Head of caudate nucleus (tissue), 42 donors: ENCODE measurements around the gene POLG.
A peak's percentile ranks its signal among the peaks of the same experiment; 100 is the strongest.

ENCODE experiments used
- DNase-seq, 42 donors: peaks; one replicate each; pipeline versions ENCODE4 v3.0.0 to v3.0.0-alpha.2; 2020 to 2021; ENCODE audit warnings: mixed read lengths in 7 of 42
- intact Hi-C: fragments of 100-400 bp; cut with DNase I; formaldehyde crosslinking; loops from one replicate; pipeline ENCODE4 v1.15.0; 2022

POLG gene

DNA sequence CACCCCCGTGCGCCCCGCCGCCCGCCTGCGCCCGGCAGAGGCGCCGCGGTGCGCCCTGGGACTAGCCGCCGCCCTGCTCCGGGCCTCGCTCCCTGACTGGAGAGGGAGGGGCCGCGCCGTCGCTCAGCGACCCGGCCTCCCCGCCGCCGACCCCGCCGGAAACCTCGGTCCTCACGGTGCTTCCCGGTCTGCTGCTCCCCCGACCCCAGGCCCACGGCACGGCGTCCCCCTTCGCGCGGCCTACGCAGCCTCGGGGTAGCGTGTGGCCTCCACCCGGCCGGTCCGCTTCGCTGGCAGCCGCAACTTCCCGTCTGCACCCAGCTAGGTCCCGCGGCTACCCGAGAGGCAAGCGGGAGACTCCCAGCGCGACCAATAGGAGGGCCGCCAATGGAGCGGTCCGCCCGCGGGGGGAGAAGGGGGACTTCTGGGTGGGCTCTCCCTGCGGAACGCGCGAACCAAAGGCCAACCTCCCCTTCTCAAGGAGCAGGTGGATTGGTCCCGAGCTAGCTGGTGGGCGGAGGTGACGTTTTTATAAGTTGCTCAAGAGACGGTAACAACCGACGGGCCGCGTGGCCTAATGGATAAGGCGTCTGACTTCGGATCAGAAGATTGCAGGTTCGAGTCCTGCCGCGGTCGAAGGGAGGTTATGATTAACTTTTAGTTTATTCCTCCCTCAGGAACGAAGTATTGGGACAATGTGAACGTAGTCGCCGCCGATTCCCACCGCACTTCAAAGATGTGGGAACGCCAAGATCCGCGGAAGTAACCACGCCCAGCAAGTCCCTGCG, at the start of gene POLG:
POLG (minus strand) TSS at position 315 of the 788 bp plus-strand sequence. CDS start 1,070 bp downstream, outside the sequence.
- intact Hi-C loops = loop anchor here (10.0 kb wide), 1 partner anchor 130 kb away; no protein-coding TSS in a partner anchor
- peak; percentile 96 to 100 (median 99) for DNase-seq

DNA sequence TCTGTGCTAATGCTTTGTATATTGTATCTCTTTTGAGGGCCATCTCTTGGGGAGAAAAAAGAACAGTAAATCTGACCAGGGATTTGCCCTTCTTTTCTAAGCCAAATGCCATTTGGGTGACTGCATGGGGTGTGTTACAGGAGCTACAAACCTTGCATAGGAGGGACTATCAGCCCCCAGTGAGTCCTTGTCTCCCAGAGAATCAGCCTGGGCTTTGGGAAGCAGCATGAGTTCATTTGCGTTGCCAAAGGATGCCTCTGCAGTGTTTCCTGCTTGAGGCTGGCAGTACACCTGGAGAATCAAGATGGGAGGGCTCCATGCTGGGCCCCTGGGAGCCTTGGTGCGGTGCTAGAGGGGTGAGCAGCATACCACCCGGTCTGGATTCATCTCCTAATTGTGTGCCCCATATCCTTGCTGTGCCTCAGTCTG, 49.6 kb upstream of the POLG start:
- intact Hi-C loops = no loop called here
- DNase-seq = no peak

DNA sequence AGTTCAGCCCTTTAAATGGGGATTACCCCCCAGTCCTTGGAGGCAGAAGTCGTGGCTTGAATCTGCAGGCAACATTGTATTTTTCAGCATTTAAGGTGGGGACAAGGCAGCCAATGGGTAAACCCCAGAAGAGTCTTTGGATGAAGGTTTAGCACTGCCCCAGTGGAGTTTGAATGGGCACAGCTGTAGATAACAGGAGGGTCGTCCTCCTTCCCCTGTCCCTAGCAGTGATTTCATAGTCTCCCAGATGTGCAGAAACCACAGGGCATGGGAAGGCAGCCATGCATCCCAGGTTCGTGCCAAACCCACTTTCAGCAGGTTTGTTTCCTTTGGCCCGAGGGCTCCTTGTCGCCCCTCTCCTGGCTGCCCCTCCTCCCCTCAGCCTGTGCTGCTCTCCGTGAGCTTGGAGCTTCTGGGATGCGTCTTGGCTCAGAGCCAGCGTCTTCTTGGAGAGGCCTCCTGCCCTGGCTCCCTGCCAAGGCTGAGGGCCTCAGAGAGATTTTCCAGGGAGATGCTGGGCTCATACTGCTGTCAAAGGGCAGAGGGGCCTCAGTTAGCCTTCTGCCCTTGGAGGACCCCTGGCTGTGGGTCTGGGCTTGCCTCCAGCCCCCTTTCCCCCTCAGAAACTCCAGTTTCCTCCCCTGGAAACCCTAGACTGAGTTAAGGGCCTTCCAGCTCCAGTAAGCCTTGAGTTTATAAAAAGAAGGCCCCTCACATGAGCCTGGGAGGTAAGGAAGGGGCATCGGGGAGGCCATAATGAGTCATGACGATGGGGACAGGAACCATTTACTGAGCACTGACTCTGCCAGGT, 48.9 kb upstream of the POLG start:
- peak in 31 of 42 donors; percentile 38 to 82 (median 66) for DNase-seq
- intact Hi-C loops = no loop called here

DNA sequence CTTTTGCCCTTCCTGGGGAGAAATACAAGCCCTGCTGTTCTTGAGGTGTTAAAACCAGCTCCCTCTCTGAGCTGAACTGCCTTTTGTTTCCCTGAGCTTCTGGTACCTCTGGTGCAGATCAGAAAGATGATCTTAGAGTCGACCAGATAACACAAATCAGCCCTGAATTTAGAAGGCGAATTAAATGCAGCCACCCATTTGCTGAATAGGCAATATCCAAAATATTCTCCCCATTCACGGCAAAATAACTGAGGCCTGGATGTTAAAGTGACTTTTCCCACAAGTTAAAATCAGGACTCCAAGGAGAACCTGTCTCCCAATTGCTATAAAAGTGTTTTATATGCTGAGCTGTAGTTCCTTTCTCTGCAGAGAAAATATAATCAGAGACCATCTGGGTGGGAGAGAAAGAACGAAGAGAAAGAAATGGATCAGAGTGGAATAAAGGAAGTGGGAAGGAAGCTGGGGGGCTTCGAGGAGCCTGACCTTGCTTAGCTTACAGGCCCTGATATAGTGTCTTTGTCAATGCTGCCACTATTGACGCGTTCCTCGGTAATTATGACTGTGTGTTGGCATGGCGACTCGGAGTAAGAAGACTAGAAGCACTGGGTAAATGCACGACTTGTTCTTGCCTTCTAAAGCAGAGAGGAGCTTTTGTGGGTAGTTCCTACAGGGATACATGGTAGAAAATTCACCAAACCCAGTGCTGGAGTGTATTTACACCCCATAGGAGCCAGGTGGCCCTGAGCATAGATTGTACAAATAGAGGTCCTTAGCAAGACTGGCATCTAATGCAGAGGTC, 47.5 kb upstream of the POLG start:
- DNase-seq = peak in 3 of 42 donors; percentile 31 to 67 (median 49)
- intact Hi-C loops = no loop called here

DNA sequence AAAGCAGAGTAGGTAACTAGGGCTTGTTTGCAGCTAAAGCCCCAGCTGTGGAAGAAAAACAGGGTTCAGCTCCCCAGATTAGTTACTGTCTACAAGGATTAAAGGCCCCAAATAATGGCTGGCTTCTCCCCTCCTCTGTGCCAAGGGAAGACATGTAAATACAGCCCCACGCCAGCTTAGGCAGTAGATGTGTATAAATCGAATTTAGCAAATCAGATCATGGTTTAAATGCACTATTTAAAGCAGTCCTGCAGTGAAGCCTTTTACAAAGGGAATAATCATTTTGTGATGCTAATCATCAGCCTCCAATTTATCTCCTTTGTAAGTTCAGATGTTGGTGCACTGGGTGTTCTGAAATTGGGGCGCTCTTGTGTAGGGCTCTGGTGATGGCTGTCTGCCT, 46.7 kb upstream of the POLG start:
- DNase-seq = peak in 1 of 42 donors; percentile 7
- intact Hi-C loops = no loop called here

DNA sequence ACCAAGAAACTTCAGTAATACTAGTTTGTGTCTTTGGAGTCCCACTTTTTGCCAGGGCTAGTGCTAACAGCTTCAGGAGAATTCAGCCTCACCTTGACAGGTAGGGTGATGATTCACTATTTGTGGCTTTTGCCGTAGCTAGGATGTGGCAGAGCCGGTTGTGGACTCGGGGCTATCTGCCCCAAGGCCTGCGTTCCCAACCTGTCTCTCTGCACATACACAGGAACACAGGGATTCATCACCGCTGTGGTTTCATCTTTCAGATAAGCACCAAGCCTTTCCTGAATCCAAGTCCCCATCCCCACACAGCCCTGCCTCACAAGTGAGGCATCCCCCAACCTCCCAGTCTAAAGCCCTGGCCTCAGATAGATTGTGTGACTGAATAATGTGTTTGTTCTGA, 45.2 kb upstream of the POLG start:
- intact Hi-C loops = no loop called here
- DNase-seq = no peak

DNA sequence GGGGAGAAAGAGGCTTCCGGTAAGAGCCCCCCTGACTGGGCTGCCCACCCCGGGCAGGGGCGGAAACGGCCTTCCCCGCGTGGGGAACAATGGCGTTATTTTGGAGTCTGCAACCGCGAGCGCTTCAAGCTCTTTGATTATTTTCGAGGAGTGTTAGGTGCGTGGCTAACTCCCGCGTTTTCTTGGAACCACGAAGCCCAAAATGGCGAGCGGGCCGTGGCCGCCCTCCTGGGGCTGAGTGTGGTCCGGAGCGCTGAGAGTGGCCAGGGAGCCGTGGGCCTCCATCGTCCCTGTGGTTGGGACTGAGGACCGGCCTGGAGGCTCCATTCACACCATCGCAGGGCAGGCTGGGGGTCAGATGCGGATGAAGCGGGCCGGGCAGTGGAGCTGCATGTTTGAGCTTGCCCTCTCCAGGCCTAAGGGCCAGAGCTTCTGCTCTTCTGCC, 44.6 kb upstream of the POLG start:
- no peak for DNase-seq
- intact Hi-C loops = no loop called here

DNA sequence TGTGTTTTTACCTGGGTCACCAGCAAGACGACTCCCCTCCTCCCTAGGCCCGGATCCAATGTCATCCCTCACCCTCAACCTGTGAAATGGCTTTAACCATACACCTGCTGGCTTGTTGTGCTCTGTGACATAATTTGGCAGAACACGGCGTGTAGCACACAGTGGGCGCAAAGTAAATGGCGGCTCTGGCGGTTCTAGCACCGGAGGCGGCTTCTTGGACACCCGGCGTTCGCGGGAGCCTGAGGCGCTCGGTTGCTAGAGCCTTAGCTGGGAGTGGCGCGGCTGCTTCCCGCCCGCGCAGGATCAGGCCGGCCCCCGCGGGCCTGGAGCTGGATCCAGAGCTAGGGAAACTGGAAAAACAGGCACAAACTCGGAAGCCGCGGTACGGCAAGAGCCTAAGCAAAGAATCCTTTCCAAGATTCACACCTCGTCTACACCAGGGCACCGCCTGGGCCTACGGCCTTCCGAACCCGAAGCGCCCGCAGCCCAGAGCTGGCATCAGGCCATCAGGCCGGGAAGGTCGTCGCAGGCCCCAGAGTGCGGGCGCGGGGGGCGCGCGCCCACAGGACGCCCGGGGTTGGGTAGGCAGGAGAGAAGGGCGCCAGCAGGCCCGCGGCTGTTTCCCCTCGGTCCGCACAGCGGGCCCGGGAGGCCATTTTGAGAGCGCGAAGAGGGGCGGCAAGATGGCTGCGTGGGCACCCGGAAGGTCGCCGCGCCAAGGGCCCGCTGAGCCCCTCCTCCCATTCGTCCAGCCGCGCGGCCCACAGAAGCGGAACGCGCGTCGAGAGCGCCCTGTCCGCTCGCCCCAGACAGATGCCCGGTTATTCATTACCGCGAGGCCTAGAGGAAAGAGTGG, 43.9 kb upstream of the POLG start:
- intact Hi-C loops = no loop called here
- peak in 9 of 42 donors; percentile 24 to 69 (median 53) for DNase-seq

DNA sequence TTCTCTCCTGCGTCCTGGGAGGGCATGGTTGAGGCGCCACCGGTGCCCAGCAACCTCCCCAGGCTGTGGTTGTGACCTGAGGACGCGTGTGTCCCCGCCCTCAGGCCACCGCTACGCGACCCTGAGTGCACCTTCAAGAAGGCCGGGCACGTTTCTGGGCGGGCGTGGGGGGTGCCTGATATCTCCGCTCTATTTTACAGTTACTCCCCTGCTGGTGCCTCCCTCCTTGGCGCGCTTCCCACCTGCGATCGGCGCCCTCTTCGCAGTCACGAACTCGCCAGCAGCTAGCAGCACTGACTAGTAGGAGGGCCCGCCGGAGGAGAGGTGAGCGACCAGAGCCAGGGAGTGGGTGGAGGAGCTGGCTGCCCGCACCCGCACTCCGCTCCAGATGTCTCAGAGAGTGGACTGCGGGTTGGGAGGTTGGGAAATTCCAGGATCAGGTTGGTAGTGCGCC, 43.2 kb upstream of the POLG start:
- peak in 21 of 42 donors; percentile 33 to 79 (median 57) for DNase-seq
- intact Hi-C loops = no loop called here

DNA sequence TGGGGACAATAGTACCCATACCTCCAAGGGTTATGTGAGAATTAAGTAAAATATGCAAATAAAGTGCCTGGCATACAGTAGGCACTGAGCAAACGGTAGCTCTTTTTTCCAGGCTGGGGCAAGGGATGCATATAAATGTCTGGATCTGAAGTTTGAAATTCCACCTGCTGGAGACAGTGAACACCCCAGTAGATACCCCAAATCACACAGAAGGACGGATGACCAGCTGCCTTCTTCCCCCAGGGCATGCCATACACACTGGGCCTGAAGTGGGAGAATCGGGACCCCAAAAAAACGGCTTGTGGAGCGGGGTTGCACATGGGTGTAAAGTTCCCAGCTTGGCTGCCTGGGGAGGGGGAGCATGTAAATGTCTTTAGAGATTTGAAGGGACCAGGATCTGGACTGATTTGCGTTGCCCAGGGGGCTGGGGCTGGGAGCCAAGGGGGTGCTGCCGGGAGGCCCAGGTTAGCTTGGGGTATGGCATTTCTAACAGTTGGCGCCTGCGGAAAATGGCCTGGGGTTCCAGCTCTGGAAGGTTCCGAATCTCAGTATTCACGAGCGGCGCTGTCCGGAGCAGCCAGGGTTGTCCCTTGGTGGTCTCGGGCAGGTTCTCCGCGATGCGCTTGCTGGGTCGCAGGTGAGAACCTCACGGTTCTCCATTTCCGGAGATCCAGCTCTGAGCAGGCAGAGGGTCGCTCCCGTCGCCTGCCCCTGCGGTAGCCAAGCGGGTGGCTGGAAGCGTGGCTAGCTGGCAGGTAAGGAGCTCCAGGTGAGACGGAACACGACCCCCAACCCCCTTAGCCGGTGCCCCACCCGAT, 42.6 kb upstream of the POLG start:
- no peak for DNase-seq

DNA sequence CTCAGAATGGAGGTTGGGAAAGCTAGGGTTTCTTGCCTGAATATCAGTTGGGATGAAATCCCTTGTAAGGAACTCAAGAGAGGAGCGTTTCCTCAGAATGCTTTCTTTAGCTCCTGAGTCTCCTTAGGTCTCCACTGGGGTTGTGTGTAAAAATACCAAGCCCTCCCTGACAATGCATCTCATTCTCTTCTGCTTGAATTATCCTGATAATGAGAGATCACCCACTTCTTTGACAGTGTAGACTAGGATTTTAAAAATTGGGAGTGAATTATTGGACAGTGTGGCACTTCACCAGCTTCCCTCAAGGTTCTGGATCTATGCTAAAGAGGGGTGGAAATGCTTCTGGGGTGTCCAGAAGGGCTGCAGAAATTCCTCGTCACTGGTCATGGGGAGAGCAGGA, 41.8 kb upstream of the POLG start:
- intact Hi-C loops = no loop called here
- DNase-seq = no peak

More for the DNA sequence above, 42.6 kb upstream of the POLG start:
- intact Hi-C loops = no loop called here

DNA sequence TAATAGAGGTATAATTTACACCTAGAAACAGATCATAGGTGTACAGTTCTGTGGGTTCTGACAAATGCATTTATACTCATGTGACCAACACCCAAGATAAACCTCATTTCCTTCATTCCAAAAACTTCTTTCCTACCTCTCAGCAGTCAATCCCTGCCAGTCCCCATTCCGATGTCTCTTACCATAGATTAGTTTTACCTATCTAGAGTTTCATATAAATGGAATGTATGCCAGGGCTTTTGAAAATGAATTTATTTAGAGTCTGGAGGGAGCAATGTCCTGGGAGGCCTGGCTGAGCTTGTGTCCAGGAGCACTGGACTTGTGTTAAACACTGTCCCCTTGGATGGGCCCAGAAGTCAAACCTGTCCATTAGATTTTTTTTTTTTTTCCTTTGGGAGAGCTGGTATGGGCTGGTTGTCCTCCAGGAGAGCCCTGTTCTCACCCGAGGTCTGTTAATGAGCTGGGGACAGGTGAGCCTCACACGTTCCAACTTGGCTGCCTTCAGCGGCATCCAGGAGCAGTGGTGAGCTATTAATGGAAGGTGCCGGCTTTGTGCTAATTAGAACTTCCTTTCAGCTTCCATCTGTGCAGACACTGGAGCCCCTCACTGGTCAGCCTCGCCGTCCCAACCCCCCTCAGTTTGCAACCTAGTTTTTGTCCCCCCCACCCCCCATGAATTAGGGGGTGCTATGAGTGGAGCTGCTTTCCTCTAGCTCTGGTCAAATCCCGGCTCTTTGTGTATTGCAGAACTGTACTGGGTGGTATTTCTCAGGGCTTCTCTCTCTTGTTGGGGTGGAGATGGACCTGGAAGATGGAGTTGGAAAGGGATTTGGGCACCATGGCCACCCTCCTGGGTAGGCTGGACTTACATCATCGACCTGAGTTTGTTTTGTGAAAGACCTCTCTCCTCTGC, 40.7 kb upstream of the POLG start:
- intact Hi-C loops = no loop called here
- no peak for DNase-seq

DNA sequence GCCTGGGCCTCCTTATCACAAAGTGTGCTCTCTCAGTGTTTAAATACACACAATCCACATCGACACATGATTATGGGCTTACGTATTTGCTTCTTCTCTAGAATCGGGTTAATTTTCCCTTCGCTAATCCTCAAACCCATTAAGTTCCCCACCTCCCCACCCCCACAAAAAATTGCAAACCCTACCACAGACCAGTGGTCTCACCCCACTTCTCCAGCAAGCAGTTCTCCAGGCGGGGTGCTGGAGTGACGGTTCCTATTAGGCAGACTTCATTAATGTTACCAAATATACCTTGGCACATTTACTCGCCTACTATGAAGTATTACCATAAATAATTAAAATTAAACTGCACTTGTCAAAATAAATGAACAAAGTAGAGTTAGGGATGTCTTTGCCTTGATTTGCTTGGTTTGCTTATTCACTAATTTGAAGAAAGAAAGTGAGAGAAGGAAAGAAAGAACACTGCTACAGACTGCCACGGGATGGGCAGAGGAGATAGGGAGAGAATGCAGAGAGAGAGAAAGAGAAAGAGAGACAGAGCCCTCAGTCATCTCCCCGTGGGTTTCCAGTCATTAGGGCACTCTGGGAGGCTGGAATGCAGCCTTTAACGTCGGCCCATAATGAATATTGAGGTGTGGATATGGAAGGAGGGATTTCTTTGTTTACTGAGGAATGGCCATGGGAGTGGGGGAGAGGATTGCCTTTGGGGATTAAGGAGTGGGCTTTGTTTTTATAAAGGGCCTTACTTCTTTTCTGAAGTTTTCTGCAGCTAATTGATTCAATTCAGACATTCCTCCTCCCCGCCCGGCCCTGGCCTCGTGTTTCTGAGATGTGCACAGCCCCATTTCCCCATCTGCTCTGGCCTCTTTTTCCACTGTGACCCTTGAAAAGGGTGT, 39.7 kb upstream of the POLG start:
- DNase-seq = no peak
- intact Hi-C loops = no loop called here

DNA sequence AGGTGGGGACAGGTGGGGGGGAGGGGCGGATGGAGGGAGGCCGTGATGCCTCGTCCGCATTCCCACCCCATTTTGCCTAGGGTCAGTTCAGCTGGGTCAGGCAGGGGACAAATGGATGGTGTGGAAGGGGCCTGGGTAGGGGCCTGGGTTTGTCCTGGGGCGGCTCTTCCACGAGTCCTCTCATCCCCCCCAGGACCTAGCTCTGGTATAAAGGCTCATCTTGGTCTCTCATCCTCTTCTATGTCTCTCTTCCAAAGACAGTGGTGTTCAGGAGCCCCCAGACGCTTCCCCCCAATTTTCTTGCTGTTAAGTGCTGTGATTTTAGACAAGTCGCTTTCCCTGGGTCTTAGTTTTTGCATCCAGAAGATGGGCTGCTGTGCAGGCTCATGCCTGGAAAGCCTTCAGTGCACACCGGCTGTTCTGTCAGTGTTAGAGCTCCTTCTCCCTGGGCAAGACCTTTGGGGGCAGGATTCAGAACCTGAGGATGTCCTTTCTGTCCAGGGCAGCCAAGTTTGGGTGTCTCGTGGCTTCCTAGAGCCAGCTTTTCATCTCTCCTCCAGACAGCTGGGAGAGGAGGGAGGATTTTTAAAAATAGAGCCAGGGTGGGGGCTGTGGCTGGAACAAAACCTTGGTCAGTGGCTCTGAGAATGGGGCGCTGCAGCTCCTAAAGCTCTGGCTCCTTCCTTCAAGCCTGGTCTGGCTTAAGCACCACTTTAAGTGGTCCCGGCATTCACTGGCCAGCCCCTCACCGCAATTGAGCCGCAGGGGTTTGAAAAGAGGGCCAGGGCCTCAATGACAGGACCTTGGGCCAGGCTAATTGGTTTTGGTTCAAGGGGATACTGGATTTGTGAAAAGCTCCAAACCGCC, 37.7 kb upstream of the POLG start:
- intact Hi-C loops = no loop called here

More for the DNA sequence above, 37.7 kb upstream of the POLG start:
- no peak for DNase-seq
